HG03066 (cell line): Measurements from ENCODE around the gene G3BP1.
"Not testable (repeated sequence)": the region's sequence is repeated elsewhere in the genome, so short reads cannot be mapped to it uniquely, and the experiment has no call there.

Experiments
- ATAC-seq: cut with Tn5 transposase; IDR thresholded peaks from one replicate; pipeline ENCODE4 v1.9.1; 2021; ENCODE audit warnings: low read depth; ENCODE audit not compliant: unreplicated experiment

The G3BP1 gene

DNA sequence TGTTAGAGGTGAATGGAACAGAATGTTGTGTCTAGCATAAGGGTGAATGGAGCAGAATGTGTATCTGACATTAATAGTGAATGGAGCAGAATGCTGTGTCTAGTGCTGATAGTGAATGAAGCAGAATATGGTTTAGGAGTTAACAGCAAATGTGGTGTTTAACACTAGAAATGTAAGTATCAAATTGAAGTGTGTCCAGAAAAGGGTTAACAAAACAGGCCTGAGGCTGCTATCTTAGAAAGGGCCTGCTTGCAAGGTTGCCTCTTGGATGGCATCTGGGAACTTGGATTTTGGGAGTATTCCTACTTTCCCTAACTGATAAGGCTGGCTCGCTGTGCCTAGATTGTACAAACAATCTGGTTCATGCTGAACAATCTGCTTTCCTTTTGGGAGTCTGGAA is 76.1 kb downstream of the G3BP1 start:
- no peak for ATAC-seq

DNA sequence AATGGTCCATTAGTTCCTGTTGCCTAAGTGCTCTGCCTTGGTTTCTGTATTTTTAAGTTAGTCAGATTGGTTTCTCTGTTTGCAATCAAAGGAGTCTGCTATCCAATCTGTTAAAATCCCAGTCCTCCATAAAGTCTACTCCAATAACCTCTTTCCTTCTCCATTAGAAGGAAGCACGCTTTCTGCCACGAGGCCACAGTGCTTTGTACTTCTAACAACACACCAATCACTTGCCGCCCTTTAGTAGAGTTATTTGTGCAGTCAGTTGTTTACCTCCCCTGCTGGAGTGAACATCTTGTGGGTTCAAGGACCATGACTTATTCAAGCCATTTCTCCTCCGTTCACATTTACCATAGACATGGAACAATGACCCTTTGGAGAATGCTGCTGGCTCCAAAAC is 83.9 kb downstream of the G3BP1 start:
- no peak for ATAC-seq

DNA sequence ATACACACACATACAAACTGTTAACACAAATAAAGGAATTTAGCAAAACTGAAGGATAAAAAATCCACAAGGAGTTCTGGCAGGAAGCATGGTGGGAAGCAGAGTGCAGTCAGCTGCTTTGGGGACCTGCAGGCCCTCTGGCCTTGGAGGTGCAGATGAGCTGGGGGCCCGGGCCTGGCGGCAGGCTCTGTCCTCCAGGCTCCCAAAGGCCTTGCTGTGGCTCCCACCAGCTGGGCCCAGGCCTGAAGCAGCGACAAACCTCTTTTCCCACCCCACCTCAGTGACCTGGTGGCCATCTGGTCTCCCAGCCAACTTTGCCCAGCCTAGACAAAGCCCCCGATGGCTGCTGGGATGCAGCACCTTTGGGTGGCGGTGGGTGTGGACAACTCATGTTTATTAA is 85.1 kb downstream of the G3BP1 start:
- no peak for ATAC-seq

DNA sequence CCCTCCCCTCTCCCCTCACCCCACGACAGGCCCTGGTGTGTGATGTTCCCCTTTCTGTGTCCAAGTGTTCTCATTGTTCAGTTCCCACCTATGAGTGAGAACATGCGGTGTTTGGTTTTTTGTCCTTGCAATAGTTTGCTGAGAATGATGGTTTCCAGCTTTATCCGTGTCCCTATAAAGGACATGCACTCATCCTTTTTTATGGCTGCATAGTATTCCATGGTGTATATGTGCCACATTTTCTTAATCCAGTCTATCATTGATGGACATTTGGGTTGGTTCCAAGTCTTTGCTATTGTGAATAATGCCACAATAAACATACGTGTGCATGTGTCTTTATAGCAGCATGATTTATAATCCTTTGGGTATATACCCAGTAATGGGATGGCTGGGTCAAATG is 89.1 kb downstream of the G3BP1 start:
- not testable (repeated sequence) for ATAC-seq
